K562 (cell line): ENCODE measurements around the gene ILF2. TPM values are rescaled to one million over a fixed set of nuclear protein-coding genes. Genes with fewer than 3 reads are reported as not detected.

Experiments
- ARNT ChIP-seq, 2 experiments: fragments of 450-650 bp; IDR thresholded peaks; 2 replicates each; pipeline ENCODE4 v1.6.1; 2016; ENCODE audit warnings: mild to moderate bottlenecking in 1 of 2
- ATF1 ChIP-seq, 2 experiments: fragments of 450-650 bp in 1 of 2; IDR thresholded peaks; 2 replicates each; pipeline ENCODE4 v1.6.1; 2016; ENCODE audit warnings: missing compliant biosample characterization in 1 of 2, missing genetic modification characterization in 1 of 2
- CCAR2 ChIP-seq: fragments of 200-400 bp; formaldehyde crosslinking; IDR thresholded peaks from 2 replicates; pipeline ENCODE4 v1.6.1; 2017; ENCODE audit warnings: mild to moderate bottlenecking, low read depth, low read length
- GTF2E2 ChIP-seq: fragments of 200-800 bp; sonication (Bioruptor generic); IDR thresholded peaks from 2 replicates; pipeline ENCODE4 v1.6.1; 2016; ENCODE audit warnings: missing genetic modification characterization, missing compliant biosample characterization
- HMG20B ChIP-seq: fragments of 250-450 bp; sonication (Bioruptor Pico); IDR thresholded peaks from 2 replicates; pipeline ENCODE4 v1.5.0; 2021; ENCODE audit warnings: mild to moderate bottlenecking
- KDM5B ChIP-seq: fragments of 200-600 bp; sonication (generic); IDR thresholded peaks from 2 replicates; pipeline ENCODE4 v1.6.1; 2012; ENCODE audit warnings: low read depth, mild to moderate bottlenecking, moderate library complexity, low read length, control low read depth, inconsistent platforms; ENCODE audit not compliant: insufficient replicate concordance
- NFATC3 ChIP-seq: fragments of 450-650 bp; IDR thresholded peaks from 2 replicates; pipeline ENCODE4 v1.6.1; 2017; ENCODE audit warnings: mild to moderate bottlenecking
- POLR3G ChIP-seq: IDR thresholded peaks from 2 replicates; pipeline ENCODE4 v1.6.1; 2011; ENCODE audit not compliant: insufficient read length, insufficient replicate concordance; ENCODE audit errors: extremely low read depth
- RBM17 ChIP-seq: fragments of 200-400 bp; formaldehyde crosslinking; IDR thresholded peaks from 2 replicates; pipeline ENCODE4 v1.6.1; 2017; ENCODE audit warnings: low read depth, mild to moderate bottlenecking, low read length, borderline replicate concordance
- SAP30 ChIP-seq: fragments of 200-600 bp; sonication (generic); IDR thresholded peaks from 2 replicates; pipeline ENCODE4 v1.6.1; 2012; ENCODE audit warnings: borderline replicate concordance, low read depth, mild to moderate bottlenecking, moderate library complexity, low read length, control low read depth, inconsistent platforms; ENCODE audit not compliant: insufficient read depth, poor library complexity, severe bottlenecking
- SPI1 ChIP-seq: IDR thresholded peaks from 2 replicates; pipeline ENCODE4 v1.6.1; 2011; ENCODE audit warnings: low read depth, low read length, control low read depth, borderline replicate concordance
- ZNF583 ChIP-seq: fragments of 250-450 bp; sonication (Bioruptor Pico); IDR thresholded peaks from 2 replicates; pipeline ENCODE4 v1.4.0; 2020
- ZNF696 ChIP-seq: fragments of 250-450 bp; sonication (Bioruptor Pico); conservative IDR thresholded peaks from 2 replicates; pipeline ENCODE4 v1.4.0; 2020; ENCODE audit warnings: mild to moderate bottlenecking, moderate library complexity
- polyA plus RNA-seq, 8 experiments: library from polyadenylated mRNA; depleted of rRNA in 4 of 8; stranded (reverse) in 5 of 8; unstranded in 3 of 8; fragments of >200 nt; fragmentation: Nextera tagmentation in 2 of 8; fragmentation: Illumina TruSeq in 1 of 8; extraction: Ambion mirVana in 2 of 8; extraction: Trizol in 1 of 8; gene quantifications; 2 replicates each; pipeline versions ENCODE4 v1.2.1 to v1.2.3, GENCODE V29; 2011 to 2014; ENCODE audit warnings: inconsistent platforms in 1 of 8, missing spikeins in 1 of 8
- total RNA-seq, 7 experiments: library from RNA; depleted of rRNA in 6 of 7; stranded (reverse); fragments of >200 nt in 6 of 7; fragmentation: Illumina TruSeq in 2 of 7; extraction: Trizol in 2 of 7; gene quantifications; 2 replicates each; pipeline versions ENCODE4 v1.2.1 to v1.2.3, GENCODE V29; 2011 to 2021; ENCODE audit warnings: low replicate concordance in 1 of 7
- TF ChIP-seq, protein P1 (sequence below): fragments of 250-450 bp; sonication (Bioruptor Pico); IDR thresholded peaks from 2 replicates; pipeline ENCODE4 v1.4.0; 2020
- TF ChIP-seq, protein P2 (sequence below): sonication (generic); formaldehyde crosslinking; IDR thresholded peaks from 2 replicates; pipeline ENCODE4 v1.8.0; 2023; ENCODE audit warnings: mild to moderate bottlenecking, missing genetic modification reagents
- TF ChIP-seq, protein P3 (sequence below): fragments of 450-650 bp; IDR thresholded peaks from 2 replicates; pipeline ENCODE4 v1.6.1; 2017; ENCODE audit warnings: mild to moderate bottlenecking, moderate library complexity

Gene ILF2
- total and polyA plus RNA-seq, 9 of the 15 experiments (the other 6 are each of a cell fraction or from before 2014, with no cell fraction given) = 282 to 726 (median 474) TPM

DNA sequence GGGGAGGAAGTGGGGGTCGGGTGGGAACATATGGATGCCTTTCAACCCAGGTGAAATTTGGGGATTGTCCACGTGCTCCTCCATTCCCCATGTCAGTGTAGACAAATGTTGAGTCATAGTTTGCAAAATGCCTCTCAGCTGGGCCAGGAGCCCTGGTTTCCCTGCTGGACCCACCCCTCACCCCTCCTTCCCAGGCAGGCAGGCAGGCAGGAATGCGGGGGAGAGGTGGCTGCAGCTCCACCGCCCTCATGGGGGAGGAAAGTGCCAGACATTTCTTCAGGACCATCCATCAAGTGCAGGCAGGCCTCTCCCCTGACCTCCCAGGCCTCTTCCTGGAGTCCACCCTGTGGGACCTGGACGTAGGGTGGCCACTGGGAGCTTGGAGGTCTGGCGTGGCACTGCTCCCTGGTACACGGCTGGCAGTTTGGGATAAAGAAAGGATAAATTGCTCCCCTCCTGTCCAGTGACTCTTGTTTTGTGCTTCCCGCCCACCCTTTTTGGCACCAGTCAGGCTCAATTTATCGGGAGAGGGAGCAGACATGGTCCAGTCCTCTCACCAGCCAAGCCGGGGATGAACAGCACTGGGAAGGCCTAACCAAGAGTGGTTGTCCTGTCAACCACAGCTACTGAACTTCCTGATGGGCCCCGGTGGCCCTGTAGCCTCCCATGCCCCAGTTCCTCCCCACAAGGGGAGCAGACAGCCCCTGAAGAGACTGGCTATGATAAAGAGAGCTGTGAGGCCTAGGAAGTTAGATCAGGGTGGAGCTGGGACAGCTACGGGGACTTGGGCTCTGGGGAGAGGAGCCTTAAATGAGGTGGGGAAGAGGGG, 26.6 kb upstream of the ILF2 start (continued):
- TF ChIP-seq HMG20B (CRISPR knock-in tag) (no peak), GTF2E2 (tag) (no peak), POLR3G (no peak), ZNF696 (no peak), SPI1 (0 out of 2 replicates have a peak, but pooled peaks have one; percentile 24), RBM17 (no peak), KDM5B (no peak), NFATC3 (no peak), ARNT (IDR thresholded peaks at IDR 0.05) (no peak), ATF1 (CRISPR knock-in tag; IDR thresholded peaks at IDR 0.05) (no peak), ATF1 (tag; IDR thresholded peaks at IDR 0.05) (0 out of 2 replicates have a peak, but pooled peaks have one; percentile 16), SAP30 (no peak), ZNF583 (CRISPR knock-in tag) (no peak; the same call in 1 of the 2 replicates), CCAR2 (no peak)
- TF ChIP-seq, protein P1, sequence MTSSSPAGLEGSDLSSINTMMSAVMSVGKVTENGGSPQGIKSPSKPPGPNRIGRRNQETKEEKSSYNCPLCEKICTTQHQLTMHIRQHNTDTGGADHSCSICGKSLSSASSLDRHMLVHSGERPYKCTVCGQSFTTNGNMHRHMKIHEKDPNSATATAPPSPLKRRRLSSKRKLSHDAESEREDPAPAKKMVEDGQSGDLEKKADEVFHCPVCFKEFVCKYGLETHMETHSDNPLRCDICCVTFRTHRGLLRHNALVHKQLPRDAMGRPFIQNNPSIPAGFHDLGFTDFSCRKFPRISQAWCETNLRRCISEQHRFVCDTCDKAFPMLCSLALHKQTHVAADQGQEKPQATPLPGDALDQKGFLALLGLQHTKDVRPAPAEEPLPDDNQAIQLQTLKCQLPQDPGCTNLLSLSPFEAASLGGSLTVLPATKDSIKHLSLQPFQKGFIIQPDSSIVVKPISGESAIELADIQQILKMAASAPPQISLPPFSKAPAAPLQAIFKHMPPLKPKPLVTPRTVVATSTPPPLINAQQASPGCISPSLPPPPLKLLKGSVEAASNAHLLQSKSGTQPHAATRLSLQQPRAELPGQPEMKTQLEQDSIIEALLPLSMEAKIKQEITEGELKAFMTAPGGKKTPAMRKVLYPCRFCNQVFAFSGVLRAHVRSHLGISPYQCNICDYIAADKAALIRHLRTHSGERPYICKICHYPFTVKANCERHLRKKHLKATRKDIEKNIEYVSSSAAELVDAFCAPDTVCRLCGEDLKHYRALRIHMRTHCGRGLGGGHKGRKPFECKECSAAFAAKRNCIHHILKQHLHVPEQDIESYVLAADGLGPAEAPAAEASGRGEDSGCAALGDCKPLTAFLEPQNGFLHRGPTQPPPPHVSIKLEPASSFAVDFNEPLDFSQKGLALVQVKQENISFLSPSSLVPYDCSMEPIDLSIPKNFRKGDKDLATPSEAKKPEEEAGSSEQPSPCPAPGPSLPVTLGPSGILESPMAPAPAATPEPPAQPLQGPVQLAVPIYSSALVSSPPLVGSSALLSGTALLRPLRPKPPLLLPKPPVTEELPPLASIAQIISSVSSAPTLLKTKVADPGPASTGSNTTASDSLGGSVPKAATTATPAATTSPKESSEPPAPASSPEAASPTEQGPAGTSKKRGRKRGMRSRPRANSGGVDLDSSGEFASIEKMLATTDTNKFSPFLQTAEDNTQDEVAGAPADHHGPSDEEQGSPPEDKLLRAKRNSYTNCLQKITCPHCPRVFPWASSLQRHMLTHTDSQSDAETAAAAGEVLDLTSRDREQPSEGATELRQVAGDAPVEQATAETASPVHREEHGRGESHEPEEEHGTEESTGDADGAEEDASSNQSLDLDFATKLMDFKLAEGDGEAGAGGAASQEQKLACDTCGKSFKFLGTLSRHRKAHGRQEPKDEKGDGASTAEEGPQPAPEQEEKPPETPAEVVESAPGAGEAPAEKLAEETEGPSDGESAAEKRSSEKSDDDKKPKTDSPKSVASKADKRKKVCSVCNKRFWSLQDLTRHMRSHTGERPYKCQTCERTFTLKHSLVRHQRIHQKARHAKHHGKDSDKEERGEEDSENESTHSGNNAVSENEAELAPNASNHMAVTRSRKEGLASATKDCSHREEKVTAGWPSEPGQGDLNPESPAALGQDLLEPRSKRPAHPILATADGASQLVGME = 0 out of 2 replicates have a peak, but pooled peaks have one; percentile 50
- TF ChIP-seq, protein P2, sequence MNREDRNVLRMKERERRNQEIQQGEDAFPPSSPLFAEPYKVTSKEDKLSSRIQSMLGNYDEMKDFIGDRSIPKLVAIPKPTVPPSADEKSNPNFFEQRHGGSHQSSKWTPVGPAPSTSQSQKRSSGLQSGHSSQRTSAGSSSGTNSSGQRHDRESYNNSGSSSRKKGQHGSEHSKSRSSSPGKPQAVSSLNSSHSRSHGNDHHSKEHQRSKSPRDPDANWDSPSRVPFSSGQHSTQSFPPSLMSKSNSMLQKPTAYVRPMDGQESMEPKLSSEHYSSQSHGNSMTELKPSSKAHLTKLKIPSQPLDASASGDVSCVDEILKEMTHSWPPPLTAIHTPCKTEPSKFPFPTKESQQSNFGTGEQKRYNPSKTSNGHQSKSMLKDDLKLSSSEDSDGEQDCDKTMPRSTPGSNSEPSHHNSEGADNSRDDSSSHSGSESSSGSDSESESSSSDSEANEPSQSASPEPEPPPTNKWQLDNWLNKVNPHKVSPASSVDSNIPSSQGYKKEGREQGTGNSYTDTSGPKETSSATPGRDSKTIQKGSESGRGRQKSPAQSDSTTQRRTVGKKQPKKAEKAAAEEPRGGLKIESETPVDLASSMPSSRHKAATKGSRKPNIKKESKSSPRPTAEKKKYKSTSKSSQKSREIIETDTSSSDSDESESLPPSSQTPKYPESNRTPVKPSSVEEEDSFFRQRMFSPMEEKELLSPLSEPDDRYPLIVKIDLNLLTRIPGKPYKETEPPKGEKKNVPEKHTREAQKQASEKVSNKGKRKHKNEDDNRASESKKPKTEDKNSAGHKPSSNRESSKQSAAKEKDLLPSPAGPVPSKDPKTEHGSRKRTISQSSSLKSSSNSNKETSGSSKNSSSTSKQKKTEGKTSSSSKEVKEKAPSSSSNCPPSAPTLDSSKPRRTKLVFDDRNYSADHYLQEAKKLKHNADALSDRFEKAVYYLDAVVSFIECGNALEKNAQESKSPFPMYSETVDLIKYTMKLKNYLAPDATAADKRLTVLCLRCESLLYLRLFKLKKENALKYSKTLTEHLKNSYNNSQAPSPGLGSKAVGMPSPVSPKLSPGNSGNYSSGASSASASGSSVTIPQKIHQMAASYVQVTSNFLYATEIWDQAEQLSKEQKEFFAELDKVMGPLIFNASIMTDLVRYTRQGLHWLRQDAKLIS (CRISPR knock-in tag) = no peak
- TF ChIP-seq, protein P3, sequence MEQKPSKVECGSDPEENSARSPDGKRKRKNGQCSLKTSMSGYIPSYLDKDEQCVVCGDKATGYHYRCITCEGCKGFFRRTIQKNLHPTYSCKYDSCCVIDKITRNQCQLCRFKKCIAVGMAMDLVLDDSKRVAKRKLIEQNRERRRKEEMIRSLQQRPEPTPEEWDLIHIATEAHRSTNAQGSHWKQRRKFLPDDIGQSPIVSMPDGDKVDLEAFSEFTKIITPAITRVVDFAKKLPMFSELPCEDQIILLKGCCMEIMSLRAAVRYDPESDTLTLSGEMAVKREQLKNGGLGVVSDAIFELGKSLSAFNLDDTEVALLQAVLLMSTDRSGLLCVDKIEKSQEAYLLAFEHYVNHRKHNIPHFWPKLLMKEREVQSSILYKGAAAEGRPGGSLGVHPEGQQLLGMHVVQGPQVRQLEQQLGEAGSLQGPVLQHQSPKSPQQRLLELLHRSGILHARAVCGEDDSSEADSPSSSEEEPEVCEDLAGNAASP = no peak
